ENCODE measurements around the gene PFN2. TPM values are rescaled to one million over a fixed set of nuclear protein-coding genes. Genes with fewer than 3 reads are reported as not detected.
"Not testable (repeated sequence)": the region's sequence is repeated elsewhere in the genome, so short reads cannot be mapped to it uniquely, and the experiment has no call there.

PFN2 gene
- total RNA-seq, 1 donor from 2014 or later, result 3.4 TPM

DNA sequence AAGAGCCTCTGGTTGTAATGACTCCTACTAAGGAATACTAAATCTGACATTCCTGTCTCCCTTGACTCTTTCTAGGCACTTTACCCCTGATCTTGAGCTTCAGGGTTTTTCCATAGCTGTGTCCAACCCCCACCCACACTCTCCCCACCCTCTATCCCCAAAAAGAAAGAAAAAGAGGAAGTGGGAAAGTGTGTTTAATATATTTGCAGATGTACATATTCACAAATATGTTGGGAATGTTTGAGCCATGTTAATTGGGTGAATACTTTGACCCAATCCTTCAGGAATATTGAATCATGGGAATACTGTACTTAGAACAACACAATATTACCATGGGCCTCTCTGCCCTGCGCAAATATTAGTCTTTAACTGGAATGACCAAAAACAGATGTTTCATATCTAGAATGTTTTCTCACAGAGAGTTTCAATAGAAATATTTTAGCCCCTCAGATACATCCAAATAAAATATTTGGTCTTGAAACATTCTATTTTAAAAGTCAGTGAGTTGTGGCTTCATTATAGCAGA, 19.8 kb upstream of the PFN2 start:
- Mint-ChIP-seq H3K27ac (no peak overlapping the region), H3K27me3 (peaks cover 13% of the 10 kb centered on the region), H3K36me3 (ENCODE audit: low read depth) (peaks cover 2% of the 10 kb centered on the region), H3K9me3 (peaks cover 15% of the 10 kb centered on the region), H3K4me3 (no peak overlapping the region), H3K4me1 (no peaks in the 10 kb centered on the region)
- ATAC-seq (ENCODE audit: low read depth) (no peak), DNase-seq (no peak)
- TF ChIP-seq, protein P1, sequence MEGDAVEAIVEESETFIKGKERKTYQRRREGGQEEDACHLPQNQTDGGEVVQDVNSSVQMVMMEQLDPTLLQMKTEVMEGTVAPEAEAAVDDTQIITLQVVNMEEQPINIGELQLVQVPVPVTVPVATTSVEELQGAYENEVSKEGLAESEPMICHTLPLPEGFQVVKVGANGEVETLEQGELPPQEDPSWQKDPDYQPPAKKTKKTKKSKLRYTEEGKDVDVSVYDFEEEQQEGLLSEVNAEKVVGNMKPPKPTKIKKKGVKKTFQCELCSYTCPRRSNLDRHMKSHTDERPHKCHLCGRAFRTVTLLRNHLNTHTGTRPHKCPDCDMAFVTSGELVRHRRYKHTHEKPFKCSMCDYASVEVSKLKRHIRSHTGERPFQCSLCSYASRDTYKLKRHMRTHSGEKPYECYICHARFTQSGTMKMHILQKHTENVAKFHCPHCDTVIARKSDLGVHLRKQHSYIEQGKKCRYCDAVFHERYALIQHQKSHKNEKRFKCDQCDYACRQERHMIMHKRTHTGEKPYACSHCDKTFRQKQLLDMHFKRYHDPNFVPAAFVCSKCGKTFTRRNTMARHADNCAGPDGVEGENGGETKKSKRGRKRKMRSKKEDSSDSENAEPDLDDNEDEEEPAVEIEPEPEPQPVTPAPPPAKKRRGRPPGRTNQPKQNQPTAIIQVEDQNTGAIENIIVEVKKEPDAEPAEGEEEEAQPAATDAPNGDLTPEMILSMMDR (IDR thresholded peaks at IDR 0.05), result no peak
- intact Hi-C loops (cut with micrococcal nuclease), result no loop called here
- CTCF ChIA-PET, result no interaction called here
- POLR2A ChIA-PET, result no interaction called here

DNA sequence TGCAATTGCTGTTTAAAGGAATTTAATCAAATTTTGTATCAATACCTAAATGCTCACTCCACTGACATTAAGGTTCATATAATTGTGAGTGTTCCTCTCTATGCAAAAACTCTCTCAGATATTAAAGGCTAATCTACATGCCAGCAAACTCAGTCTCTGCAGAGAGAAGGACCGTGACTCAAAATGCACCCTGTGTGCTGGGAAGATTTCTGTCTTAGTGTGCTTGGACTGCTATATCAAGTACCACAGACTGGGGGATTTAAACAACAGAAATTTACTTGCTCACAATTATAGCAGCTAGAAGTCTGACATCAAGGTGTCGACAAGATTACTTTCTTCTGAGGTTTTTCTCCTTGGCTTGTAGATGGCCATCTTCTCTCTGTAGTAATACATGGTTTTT, 18.6 kb upstream of the PFN2 start:
- Mint-ChIP-seq H3K4me3 (no peak overlapping the region), H3K36me3 (ENCODE audit: low read depth) (no peaks in the 10 kb centered on the region), H3K4me1 (no peaks in the 10 kb centered on the region), H3K27me3 (peaks cover 8% of the 10 kb centered on the region), H3K9me3 (peaks cover 5% of the 10 kb centered on the region), H3K27ac (no peak overlapping the region)
- POLR2A ChIA-PET, result no interaction called here
- ATAC-seq (ENCODE audit: low read depth) (no peak), DNase-seq (no peak)
- TF ChIP-seq, protein P1 (IDR thresholded peaks at IDR 0.05), result no peak
- intact Hi-C loops (cut with micrococcal nuclease), result no loop called here
- CTCF ChIA-PET, result no interaction called here

DNA sequence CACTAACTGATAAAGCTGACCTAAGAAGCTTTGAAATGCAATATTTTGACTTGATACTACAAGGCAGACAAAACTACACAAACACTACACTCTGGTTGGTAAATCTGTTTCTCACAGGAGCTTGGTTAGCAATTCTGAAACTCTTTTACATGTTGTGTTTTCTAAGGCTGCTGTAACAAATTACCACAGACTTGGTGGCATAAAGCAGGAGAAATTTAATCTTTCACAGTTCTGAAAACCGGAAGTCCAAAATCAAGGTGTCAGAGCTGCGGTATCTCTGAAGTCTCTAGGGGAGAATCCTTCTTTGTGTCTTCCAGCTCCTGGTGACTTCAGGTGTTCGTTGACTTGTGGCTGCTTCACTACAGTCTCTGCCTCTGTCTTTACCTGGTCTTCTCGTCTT, 12.9 kb upstream of the PFN2 start:
- TF ChIP-seq, protein P1 (IDR thresholded peaks at IDR 0.05), result no peak
- intact Hi-C loops (cut with micrococcal nuclease), result no loop called here
- no peak for ATAC-seq (ENCODE audit: low read depth)

DNA sequence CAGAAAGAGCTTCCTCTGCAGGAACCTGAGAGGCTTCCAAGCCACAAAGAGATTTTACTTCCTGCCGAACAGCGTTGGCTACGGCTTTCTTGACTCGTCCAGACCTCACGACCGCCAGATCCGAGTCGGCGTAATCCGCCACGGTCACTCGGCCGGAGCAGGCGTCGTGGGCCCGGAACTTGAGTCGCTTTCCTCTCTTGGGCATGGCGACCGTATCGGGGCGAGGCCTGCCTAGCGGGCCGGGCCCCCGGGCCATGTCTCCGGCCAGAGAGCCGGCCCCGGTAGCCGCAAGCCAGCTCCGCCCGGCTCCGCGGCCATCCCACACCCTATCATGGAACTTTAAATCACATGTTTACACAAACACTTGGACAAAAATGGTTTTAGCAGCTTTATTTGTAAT, 12.4 kb upstream of the PFN2 start:
- H3K4me3 Mint-ChIP-seq; H3K27ac Mint-ChIP-seq; H3K36me3 Mint-ChIP-seq (ENCODE audit: low read depth); H3K4me1 Mint-ChIP-seq; POLR2A ChIA-PET; intact Hi-C loops (cut with micrococcal nuclease); CTCF ChIA-PET; H3K27me3 Mint-ChIP-seq; H3K9me3 Mint-ChIP-seq; ATAC-seq (ENCODE audit: low read depth); DNase-seq: not testable (repeated sequence)

More for the DNA sequence above, 12.9 kb upstream of the PFN2 start:
- Mint-ChIP-seq H3K27me3 (peaks cover 6% of the 10 kb centered on the region), H3K36me3 (ENCODE audit: low read depth) (no peaks in the 10 kb centered on the region), H3K9me3 (no peaks in the 10 kb centered on the region), H3K4me3 (no peak overlapping the region), H3K4me1 (no peaks in the 10 kb centered on the region), H3K27ac (no peak overlapping the region)
- no peak for DNase-seq
- CTCF ChIA-PET, result no interaction called here
- POLR2A ChIA-PET, result no interaction called here

DNA sequence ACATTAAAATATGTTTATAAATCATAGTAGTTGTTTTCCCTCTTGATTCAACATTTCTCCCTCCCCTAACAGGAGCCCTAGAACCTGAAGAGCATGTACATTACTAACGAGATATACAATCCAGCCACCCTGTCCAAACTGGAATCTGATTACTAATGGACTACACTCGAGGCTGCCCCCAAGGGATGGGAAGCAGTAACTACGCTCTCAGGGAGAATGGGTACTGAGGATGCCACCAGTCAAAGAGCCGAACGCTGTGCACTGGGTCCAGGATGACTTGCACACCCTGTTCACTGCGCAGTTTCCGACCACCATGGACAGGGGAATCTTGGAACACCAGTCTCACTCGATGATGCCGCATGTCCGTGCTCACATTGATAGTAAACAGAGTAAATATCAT, 11.3 kb upstream of the PFN2 start:
- H3K27ac Mint-ChIP-seq; intact Hi-C loops (cut with micrococcal nuclease); ATAC-seq (ENCODE audit: low read depth); H3K36me3 Mint-ChIP-seq (ENCODE audit: low read depth); H3K27me3 Mint-ChIP-seq; POLR2A ChIA-PET; DNase-seq; CTCF ChIA-PET; H3K4me1 Mint-ChIP-seq; H3K4me3 Mint-ChIP-seq; H3K9me3 Mint-ChIP-seq: not testable (repeated sequence)

DNA sequence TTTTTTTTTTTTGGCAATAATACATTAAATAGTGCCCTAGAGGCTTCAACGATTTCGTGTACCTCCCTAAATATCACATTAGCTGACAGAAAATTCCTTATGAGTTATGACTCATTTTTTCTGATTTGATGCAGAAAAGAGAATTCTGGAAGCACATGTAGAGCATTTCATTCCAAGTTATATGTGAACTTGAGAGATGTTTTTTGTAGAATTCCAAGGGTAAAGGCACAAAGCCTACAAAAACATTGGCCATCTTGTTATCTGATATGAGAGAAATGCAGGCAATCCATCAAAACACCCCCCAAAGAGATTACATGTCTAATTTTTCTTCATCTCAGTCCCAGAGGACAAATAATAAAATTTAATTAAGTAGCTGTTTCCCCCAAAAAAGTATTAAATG, 6.7 kb upstream of the PFN2 start:
- no peak overlapping the region for H3K4me3 Mint-ChIP-seq
- ChIA-PET CTCF (interaction anchor here (1.5 kb wide), 1 partner anchor 10 kb away, joined by 3 read pairs; no protein-coding TSS in a partner anchor), POLR2A (no interaction called here)
- intact Hi-C loops (cut with micrococcal nuclease), result loop anchor here (10.0 kb wide), 2 partner anchors 307 to 787 kb away; partner anchors contain the start of gene SIAH2
- no peaks in the 10 kb centered on the region for H3K36me3 Mint-ChIP-seq (ENCODE audit: low read depth)
- peaks cover 13% of the 10 kb centered on the region for H3K27me3 Mint-ChIP-seq
- DNase-seq (no peak), ATAC-seq (ENCODE audit: low read depth) (no peak)
- H3K4me1 Mint-ChIP-seq, result no peaks in the 10 kb centered on the region
- TF ChIP-seq, protein P1 (IDR thresholded peaks at IDR 0.05), result no peak
- no peak overlapping the region for H3K27ac Mint-ChIP-seq
- no peaks in the 10 kb centered on the region for H3K9me3 Mint-ChIP-seq
